NCI-H460 (cell line): ENCODE results near the gene APLN. TPM values are rescaled to one million over a fixed set of nuclear protein-coding genes. Genes with fewer than 3 reads are reported as not detected.

Source experiments
- DNase-seq: peaks from one replicate; pipeline ENCODE4 v3.0.0-alpha.2; 2016; ENCODE audit warnings: low read depth; ENCODE audit errors: extremely low read depth
- total RNA-seq: library from RNA; depleted of rRNA; stranded (reverse); fragments of >200 nt; shearing (Covaris generic); gene quantifications from 2 replicates; pipeline ENCODE4 v1.2.3, GENCODE V29; 2014; rRNA removed

Gene APLN
- total RNA-seq, 1 experiment from 2014 or later, result 9.8 TPM

- peak; percentile 27 for DNase-seq
Observed at GRCh38 chrX:129600981-129601424, 53.8 kb downstream of the APLN start.

GRCh38 chrX:129599996-129600395 lies 54.8 kb downstream of the APLN start:
- no peak for DNase-seq

- DNase-seq, result no peak
Observed at GRCh38 chrX:129599499-129599898, 55.3 kb downstream of the APLN start.

- no peak for DNase-seq
Observed at GRCh38 chrX:129597905-129598304, 56.9 kb downstream of the APLN start.

GRCh38 chrX:129596077-129596476 lies 58.7 kb downstream of the APLN start:
- no peak for DNase-seq

Other genes starting within 250 kb of the APLN start
- 19.7 and 24.7 TPM in 2 replicates for gene SMARCA1, start 131.5 kb downstream of the APLN start, total RNA-seq
- 28.6 and 36.4 TPM in 2 replicates for gene OCRL, start 114.7 kb downstream of the APLN start, total RNA-seq
- gene XPNPEP2, start 84.0 kb upstream of the APLN start, total RNA-seq, result not detected in 2 replicates
- not detected in 2 replicates for gene SASH3, start 125.0 kb upstream of the APLN start, total RNA-seq
- gene ZDHHC9, start 188.9 kb upstream of the APLN start, total RNA-seq, result 48.7 and 49.6 TPM in 2 replicates